ENCODE data around the gene IKZF1. TPM values are rescaled to one million over a fixed set of nuclear protein-coding genes. Genes with fewer than 3 reads are reported as not detected.

The IKZF1 gene
- total and polyA plus RNA-seq, 2 of the 4 experiments (the other 2 are of a cell fraction): not detected

GRCh38 chr7:50283731-50284130, 20.8 kb upstream of the IKZF1 start:
- H2BK5ac ChIP-seq (ENCODE audit: low read depth, low read length, poor library complexity, severe bottlenecking): no peak overlapping the region
- no peak overlapping the region for H2AFZ ChIP-seq (replicated peaks; ENCODE audit: low read length, poor library complexity)
- H3K27ac ChIP-seq (ENCODE audit: insufficient read depth, low read length): no peak overlapping the region
- no peak overlapping the region for H4K5ac ChIP-seq (ENCODE audit: low read depth, low read length)
- in situ Hi-C loops (cut with MboI; ENCODE audit: low sequenced_read_pairs) (no loop called here), intact Hi-C loops (cut with micrococcal nuclease) (no loop called here), dilution Hi-C loops (cut with HindIII; ENCODE audit: low sequenced_read_pairs, unreplicated experiment) (no loop called here)
- no peaks in the 10 kb centered on the region; the same call in 1 of the 2 replicates for H3K9me3 ChIP-seq (ENCODE audit: control insufficient read depth, insufficient read depth, low read length)
- no peak overlapping the region for H2BK20ac ChIP-seq (ENCODE audit: low read depth, low read length)
- H2BK120ac ChIP-seq (ENCODE audit: low read depth, low read length): no peak overlapping the region
- no TSS peak for BruUV-seq (replicated peaks)
- H4K8ac ChIP-seq (ENCODE audit: low read depth in 2 of 2, low read length in 2 of 2): no peak overlapping the region
- ChIA-PET POLR2A (ENCODE audit: unreplicated experiment) (no interaction called here), CTCF (no interaction called here)
- no peak overlapping the region for H3K4me3 ChIP-seq (ENCODE audit: insufficient read depth, low read depth, low read length)
- H3K18ac ChIP-seq (ENCODE audit: low read depth, low read length): no peak overlapping the region
- no CpG with 5 or more reads among the region's 4 CpGs for WGBS, 2 experiments (ENCODE audit: extremely low coverage in 2 of 2, insufficient read length in 1 of 2)
- no peak overlapping the region for H2AK9ac ChIP-seq (replicated peaks; ENCODE audit: low read depth, low read length, poor library complexity)
- no peak overlapping the region for H2BK15ac ChIP-seq (ENCODE audit: low read depth, low read length)
- H3K4me1 ChIP-seq (ENCODE audit: control insufficient read depth, insufficient read depth, low read length): no peaks in the 10 kb centered on the region
- H4K91ac ChIP-seq (ENCODE audit: insufficient read depth, low read depth, low read length): no peak overlapping the region
- H3K14ac ChIP-seq (replicated peaks; ENCODE audit: low read depth, low read length): no peak overlapping the region
- H3K36me3 ChIP-seq (ENCODE audit: control insufficient read depth, insufficient read depth, low read length): no peaks in the 10 kb centered on the region
- no peak overlapping the region for H3K23ac ChIP-seq (ENCODE audit: low read depth, low read length)
- no peak overlapping the region for H3K4ac ChIP-seq (ENCODE audit: low read depth, low read length)
- no peaks in the 10 kb centered on the region for H3K27me3 ChIP-seq (ENCODE audit: control insufficient read depth, insufficient read depth, low read length)
- no peak overlapping the region for H2AK5ac ChIP-seq (ENCODE audit: low read depth, low read length)
- no peak overlapping the region for H3K56ac ChIP-seq (ENCODE audit: extremely low read depth, insufficient read depth, low read length)
- no peak for TF ChIP-seq RFX5 (IDR thresholded peaks at IDR 0.05; ENCODE audit: low read depth, low read length)
- TF ChIP-seq, protein P1, sequence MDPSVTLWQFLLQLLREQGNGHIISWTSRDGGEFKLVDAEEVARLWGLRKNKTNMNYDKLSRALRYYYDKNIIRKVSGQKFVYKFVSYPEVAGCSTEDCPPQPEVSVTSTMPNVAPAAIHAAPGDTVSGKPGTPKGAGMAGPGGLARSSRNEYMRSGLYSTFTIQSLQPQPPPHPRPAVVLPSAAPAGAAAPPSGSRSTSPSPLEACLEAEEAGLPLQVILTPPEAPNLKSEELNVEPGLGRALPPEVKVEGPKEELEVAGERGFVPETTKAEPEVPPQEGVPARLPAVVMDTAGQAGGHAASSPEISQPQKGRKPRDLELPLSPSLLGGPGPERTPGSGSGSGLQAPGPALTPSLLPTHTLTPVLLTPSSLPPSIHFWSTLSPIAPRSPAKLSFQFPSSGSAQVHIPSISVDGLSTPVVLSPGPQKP (IDR thresholded peaks at IDR 0.05; ENCODE audit: borderline replicate concordance, low read depth, low read length): no peak
- TF ChIP-seq MAZ (IDR thresholded peaks at IDR 0.05; ENCODE audit: borderline replicate concordance, low read depth, low read length): no peak
- TF ChIP-seq FOS (IDR thresholded peaks at IDR 0.05; ENCODE audit: low read depth, low read length): no peak
- no peak for TF ChIP-seq POLR2A (IDR thresholded peaks at IDR 0.05; ENCODE audit: low read depth, low read length)
- no peak for TF ChIP-seq SMC3 (IDR thresholded peaks at IDR 0.05; ENCODE audit: low read depth, low read length)
- TF ChIP-seq RAD21 (IDR thresholded peaks at IDR 0.05; ENCODE audit: low read length): no peak
- TF ChIP-seq NFE2L2 (IDR thresholded peaks at IDR 0.05; ENCODE audit: low read depth, low read length): no peak
- TF ChIP-seq MAFK (IDR thresholded peaks at IDR 0.05; ENCODE audit: low read depth, low read length): no peak
- TF ChIP-seq RCOR1 (IDR thresholded peaks at IDR 0.05; ENCODE audit: insufficient replicate concordance, low read length): no peak
- TF ChIP-seq MXI1 (IDR thresholded peaks at IDR 0.05; ENCODE audit: borderline replicate concordance, low read depth, low read length): no peak
- no peak for TF ChIP-seq CEBPB (IDR thresholded peaks at IDR 0.05; ENCODE audit: low read depth, low read length)
- no peak for TF ChIP-seq BHLHE40 (IDR thresholded peaks at IDR 0.05; ENCODE audit: low read depth, low read length)
- no peak for TF ChIP-seq CHD1 (IDR thresholded peaks at IDR 0.05; ENCODE audit: low read depth, low read length)
- no peak overlapping the region for H3K4me2 ChIP-seq (ENCODE audit: low read depth, low read length)
- no peaks in the 10 kb centered on the region for H3K79me1 ChIP-seq (ENCODE audit: low read depth in 1 of 2, low read length in 2 of 2)
- no peaks in the 10 kb centered on the region for H3K9me1 ChIP-seq (ENCODE audit: insufficient read depth, low read length)
- no peak overlapping the region for H3K9ac ChIP-seq (ENCODE audit: low read depth, low read length)
- no peaks in the 10 kb centered on the region for H4K20me1 ChIP-seq (ENCODE audit: insufficient read depth, low read length)
- no peak for ATAC-seq (ENCODE audit: low read depth)
- no peak for DNase-seq
